GM19324 (cell line): ENCODE data around the gene RGL4.

ENCODE experiments used
- ATAC-seq: cut with Tn5 transposase; IDR thresholded peaks from one replicate; pipeline ENCODE4 v1.9.1; 2021; ENCODE audit warnings: mild to moderate bottlenecking, moderate library complexity; ENCODE audit not compliant: unreplicated experiment, low FRiP score

The RGL4 gene

DNA sequence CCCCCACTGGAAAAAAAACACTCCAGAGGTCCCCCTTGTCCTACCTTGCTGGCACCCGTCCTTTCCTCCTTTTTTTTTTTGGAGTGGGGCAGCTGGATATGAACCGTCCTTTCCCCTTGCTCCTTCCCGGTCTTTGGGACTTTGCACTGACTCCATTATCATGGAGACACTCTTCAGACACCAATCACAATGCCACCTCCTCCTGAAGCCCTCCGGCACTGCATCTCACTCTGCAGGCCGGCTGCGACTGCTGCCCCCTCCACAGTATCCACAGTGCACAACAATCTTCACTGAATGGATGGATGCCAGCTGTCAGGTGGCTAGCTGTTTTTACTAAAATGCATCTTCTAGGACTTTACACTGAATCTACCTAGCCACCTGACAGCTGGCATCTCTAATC is 12.7 kb upstream of the RGL4 start:
- ATAC-seq: no peak

GRCh38 chr22:23681026-23681809 is 9.6 kb upstream of the RGL4 start:
- no peak for ATAC-seq

GRCh38 chr22:23682077-23682476 is 8.7 kb upstream of the RGL4 start:
- ATAC-seq: no peak

DNA sequence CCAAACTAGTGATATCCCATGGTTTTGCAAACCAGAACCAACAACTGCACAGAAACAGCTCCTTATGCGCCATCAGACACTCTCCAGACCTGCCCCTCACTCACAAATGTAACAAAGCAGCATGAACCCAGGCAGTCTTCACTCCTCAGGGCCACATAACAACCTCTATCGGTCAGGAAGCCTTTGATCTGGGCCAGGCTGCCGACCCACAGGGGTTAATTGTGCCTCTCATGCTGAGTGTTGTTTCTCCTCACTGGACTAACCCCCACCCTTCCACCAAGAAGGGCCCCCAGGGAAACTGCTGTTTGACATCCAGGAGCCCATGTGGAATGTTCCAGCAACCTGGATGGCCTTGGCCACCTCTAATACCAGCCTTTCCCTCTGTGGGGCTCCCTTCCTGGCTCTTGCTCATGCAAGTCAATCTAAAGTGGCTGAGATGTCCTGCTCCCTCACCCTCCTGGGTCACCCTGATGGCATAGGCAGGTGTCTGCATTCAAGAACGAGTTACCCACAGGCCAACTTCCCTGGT is 7.9 kb upstream of the RGL4 start:
- ATAC-seq: no peak

DNA sequence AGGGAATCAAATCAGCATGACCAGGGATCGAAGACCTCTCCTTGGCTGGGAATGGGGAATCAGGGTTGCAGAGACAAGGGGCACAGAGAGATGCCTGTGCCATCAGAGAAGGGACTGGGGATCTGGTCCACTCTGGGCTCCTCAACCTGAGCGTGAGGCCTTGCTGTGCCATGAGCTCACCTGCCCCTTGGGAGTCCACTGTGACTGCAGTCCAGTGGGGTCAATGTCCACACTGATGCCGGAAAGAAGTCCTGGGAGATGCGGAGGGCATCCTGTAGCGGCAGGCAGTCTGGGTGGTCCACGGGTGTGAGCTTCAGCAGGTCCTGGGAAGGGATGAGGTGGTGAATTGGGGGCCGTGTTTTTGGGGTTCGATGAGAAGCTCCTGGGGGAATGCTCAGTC is 7.3 kb upstream of the RGL4 start:
- no peak for ATAC-seq

DNA sequence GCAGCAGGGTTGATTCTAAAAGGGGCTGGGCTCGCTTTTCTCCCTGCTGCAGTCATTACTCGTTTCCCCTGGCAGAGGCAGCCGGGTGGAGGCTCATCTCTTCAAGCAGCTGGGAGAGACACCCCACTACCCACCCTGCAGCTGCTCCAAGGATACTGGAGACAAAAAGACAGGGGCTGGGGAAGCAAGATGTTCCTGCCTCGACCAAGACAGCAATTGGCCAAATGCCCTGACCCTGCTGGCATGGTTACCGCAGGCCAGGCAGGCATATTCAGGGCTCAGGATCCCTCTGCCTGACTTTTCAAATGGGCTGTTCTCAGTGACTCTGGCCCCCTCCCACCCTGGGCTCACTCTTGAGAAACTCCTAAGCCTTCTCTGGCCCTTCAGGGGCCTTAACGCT is 6.8 kb upstream of the RGL4 start:
- ATAC-seq: no peak

- ATAC-seq: no peak
These were observed 6.2 kb upstream of the RGL4 start for GRCh38 chr22:23684561-23685031.

GRCh38 chr22:23685205-23685784 is 5.5 kb upstream of the RGL4 start:
- ATAC-seq: no peak

DNA sequence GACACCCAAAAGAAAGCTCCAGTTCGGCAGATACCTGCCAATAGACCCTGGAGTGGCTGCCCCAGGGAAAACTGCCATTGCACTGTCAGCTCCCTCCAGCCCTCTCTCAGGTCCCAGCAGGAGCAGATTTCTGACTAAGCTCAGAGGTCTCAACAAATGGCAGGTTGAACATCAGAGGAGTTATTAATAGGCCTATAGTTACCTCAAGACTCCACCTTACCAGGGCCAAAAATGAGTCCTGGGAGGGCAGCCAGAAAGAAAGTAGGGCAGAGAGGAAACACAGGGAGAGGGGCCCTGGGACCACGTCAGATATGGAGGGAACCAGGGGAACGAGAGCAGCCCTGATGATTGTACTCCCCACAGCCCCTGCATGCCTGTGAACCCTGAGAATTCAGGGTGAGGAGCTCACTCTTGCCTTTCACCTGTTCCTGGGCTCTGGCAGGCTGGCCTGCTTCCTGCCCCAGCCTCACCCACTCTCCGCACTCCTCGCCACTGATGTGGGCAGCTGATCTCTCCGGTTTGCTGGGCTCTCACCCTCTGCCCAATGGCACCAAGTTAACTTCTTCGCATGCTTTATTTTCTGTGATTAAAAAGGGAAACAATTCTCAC is 4.3 kb upstream of the RGL4 start:
- no peak for ATAC-seq

- ATAC-seq: no peak
These were observed 2.7 kb upstream of the RGL4 start for GRCh38 chr22:23688121-23688520.

- ATAC-seq: no peak
These were observed 2.2 kb upstream of the RGL4 start for GRCh38 chr22:23688571-23688970.

GRCh38 chr22:23689414-23689813 is 1.4 kb upstream of the RGL4 start:
- no peak for ATAC-seq

DNA sequence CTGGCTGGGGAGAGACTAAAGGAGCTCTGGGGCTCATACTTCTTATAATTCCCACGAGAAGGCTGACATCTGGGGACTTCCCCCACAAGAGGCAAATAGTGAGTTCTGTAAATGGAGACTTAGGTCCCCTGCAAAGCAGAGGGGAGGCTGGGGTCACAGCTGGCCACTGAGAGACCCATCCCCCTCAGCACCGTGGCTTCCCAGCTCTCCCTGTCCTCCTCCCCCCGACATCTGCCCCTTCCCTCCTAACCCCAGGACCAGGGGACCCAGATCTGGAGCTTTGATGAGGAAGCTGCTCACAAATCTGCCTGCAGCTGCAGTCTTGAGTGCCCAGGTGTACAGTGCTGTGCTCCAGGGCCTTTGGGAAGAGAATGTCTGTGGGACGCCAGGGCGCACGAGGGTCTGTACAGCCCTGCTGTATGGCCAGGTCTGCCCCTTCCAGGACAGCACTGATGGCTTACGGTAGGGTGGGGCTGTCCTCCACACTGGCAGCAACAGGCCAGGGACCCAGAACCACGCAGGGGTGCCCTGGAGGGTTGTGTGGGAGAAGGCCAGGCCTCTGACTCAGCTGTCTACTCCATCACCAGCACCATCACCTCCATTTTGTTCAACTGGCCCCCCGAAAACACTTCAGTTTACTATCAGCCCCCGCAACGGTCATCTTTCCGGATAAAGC is 1.1 kb downstream of the RGL4 start:
- ATAC-seq: no peak

- ATAC-seq: no peak
These were observed 1.9 kb downstream of the RGL4 start for GRCh38 chr22:23692598-23693291.

DNA sequence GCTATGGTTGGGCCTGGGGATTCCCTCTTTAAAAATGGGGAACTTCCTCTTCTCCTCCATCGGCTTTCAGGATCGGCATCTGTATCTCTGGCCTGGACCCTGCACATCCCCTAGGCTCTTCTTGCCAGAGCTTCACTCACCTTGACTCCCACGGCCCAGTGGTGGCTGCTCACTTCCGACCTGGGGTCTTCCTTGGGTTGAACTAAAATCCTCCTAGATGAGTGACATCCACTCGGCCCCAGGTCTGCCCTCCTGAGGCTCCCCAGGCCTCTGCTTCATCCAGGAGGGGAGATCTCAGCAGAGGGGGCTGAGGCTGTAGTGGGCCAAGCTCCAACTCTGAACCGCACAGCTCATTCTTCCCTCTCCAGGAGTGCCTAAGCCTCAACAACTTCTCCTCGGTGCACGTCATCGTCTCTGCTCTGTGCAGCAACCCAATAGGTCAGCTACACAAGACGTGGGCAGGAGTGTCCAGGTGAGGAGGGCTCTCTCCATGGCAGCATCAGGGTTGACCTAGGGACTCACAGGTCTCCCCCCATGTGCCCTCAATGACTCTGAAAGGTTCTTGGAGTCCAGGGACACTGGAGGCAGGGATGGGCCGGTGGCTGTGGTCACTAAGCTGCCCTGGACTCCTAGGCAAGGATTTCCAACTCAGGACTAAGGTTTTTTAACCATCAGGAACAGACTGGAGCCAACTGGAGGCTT is 3.3 kb downstream of the RGL4 start:
- ATAC-seq: no peak

- no peak for ATAC-seq
These were observed 4.3 kb downstream of the RGL4 start for GRCh38 chr22:23695141-23695540.

DNA sequence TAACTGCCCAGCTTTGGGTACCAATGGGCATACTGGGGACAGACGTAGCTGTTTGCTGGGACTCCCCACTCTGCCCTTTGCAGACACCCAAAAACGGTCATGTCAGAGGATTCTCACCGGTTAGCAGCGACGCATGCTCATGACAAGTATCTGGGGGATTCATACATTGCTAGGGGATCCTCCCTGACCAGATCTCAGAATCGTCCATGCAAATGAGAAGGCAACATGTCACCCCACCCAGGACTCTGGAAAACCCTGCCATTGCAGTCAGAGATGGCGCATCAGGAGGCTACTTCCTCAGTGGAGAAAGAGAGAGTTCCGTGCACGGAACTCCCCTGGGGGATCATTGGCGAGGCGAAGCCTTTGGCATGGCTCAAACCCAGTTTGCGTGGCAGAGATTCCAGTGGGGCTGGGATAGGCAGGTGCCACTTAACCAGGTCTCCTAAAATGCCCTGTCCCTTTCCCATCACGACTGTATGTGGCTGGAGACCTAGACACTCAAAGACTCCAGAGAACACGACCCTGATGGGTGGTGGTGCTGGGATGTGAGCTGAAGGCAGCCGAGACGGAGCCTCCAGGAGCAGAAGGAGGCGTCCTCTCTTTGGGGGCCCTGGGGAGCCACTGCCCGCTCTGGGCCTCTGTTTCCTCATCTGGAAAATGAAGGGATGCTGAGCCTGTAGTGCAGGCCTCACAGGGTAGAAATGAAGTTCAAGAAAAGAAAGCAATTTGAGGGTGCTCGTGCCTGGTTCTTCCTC is 4.9 kb downstream of the RGL4 start:
- no peak for ATAC-seq

DNA sequence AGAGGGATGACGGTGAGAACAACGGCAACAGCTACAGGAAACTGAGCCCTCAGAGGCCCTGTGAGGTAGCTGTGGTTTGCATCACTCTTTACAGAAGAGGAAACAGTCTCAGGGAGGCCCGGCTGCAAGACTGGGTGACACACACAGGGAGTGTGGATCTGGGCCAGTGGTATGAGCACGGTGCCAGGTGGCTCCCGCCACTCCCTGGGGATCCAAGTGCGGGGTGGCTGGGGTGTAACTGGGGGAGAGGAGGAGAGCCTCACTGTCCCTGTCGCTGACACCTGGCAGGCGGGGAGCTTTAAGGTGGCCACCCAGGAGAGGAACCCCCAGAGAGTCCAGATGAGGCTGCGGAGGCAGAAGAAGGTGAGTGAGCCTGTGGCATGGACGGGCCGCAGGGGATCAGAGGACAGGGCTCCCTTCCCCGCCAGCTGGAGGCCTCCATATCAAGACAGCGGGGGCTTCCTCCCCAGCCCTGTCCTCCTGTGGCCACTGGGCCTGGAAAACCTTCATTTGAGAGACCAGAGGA is 5.6 kb downstream of the RGL4 start:
- no peak for ATAC-seq
